Measurements from ENCODE around the gene CSMD2. TPM values are rescaled to one million over a fixed set of nuclear protein-coding genes. Genes with fewer than 3 reads are reported as not detected.

Gene CSMD2
- total and polyA plus RNA-seq, 2 of the 8 experiments (the other 6 are each of a cell fraction or from before 2014, with no cell fraction given): 7.0 to 14.7 TPM

DNA sequence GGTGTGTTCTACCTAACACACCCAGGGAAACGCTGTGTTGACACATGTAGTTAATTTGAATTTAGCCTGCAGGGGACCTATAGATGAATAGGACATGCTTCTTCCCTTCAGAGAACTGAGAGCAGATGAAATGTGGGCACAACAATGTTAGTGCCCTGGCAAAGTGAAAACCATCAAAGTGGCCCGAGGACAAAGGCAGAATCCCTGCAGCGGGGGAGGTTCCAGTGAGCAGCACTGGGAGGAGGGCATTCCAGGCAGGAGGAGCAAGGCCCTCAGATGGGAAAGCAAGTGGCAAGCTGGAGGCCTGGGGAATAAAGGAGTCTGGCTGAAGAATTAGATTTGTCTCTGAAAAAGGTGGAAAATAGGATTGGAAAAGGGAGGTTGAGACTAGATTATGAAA is 48.9 kb upstream of the CSMD2 start (continued):
- TF ChIP-seq, protein P1, sequence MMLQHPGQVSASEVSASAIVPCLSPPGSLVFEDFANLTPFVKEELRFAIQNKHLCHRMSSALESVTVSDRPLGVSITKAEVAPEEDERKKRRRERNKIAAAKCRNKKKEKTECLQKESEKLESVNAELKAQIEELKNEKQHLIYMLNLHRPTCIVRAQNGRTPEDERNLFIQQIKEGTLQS (IDR thresholded peaks at IDR 0.05; ENCODE audit: insufficient read depth, low read depth, low read length): no peak
- TF ChIP-seq SP4 (IDR thresholded peaks at IDR 0.05; ENCODE audit: low read length): no peak
- TF ChIP-seq CEBPB (IDR thresholded peaks at IDR 0.05; ENCODE audit: low read depth, low read length): no peak
- TF ChIP-seq, protein P2, sequence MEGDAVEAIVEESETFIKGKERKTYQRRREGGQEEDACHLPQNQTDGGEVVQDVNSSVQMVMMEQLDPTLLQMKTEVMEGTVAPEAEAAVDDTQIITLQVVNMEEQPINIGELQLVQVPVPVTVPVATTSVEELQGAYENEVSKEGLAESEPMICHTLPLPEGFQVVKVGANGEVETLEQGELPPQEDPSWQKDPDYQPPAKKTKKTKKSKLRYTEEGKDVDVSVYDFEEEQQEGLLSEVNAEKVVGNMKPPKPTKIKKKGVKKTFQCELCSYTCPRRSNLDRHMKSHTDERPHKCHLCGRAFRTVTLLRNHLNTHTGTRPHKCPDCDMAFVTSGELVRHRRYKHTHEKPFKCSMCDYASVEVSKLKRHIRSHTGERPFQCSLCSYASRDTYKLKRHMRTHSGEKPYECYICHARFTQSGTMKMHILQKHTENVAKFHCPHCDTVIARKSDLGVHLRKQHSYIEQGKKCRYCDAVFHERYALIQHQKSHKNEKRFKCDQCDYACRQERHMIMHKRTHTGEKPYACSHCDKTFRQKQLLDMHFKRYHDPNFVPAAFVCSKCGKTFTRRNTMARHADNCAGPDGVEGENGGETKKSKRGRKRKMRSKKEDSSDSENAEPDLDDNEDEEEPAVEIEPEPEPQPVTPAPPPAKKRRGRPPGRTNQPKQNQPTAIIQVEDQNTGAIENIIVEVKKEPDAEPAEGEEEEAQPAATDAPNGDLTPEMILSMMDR (IDR thresholded peaks at IDR 0.05; ENCODE audit: control extremely low read depth in 1 of 3, insufficient read depth in 1 of 3, low read depth in 1 of 3, low read length in 3 of 3): no peak
